GM23248 (cell line): ENCODE results near the gene MTURN. TPM values are rescaled to one million over a fixed set of nuclear protein-coding genes. Genes with fewer than 3 reads are reported as not detected.

Experiments
- DNase-seq: peaks from one replicate; pipeline ENCODE4 v3.0.0-alpha.2; 2015
- H2AFZ ChIP-seq: fragments of 200-600 bp; sonication (generic); 2 replicates; pipeline ENCODE4 v1.6.1; 2016; ENCODE audit warnings: antibody characterized with exemption
- H3F3A ChIP-seq: fragments of 200-600 bp; sonication (generic); 2 replicates; pipeline ENCODE4 v1.6.1; 2016; ENCODE audit warnings: mild to moderate bottlenecking, antibody characterized with exemption, mixed run types; ENCODE audit not compliant: insufficient read depth
- H3K27ac ChIP-seq: fragments of 200-600 bp; sonication (generic); 2 replicates; pipeline ENCODE4 v1.5.1; 2016; ENCODE audit warnings: mild to moderate bottlenecking
- H3K27me3 ChIP-seq: fragments of 200-600 bp; sonication (generic); replicated peaks from 2 replicates; pipeline ENCODE4 v1.6.1; 2016; ENCODE audit warnings: mild to moderate bottlenecking; ENCODE audit not compliant: insufficient read depth
- H3K36me3 ChIP-seq: fragments of 200-600 bp; sonication (generic); 2 replicates; pipeline ENCODE4 v1.6.1; 2016; ENCODE audit warnings: low read depth, mild to moderate bottlenecking
- H3K4me1 ChIP-seq: fragments of 200-600 bp; sonication (generic); 2 replicates; pipeline ENCODE4 v1.6.1; 2016; ENCODE audit warnings: mild to moderate bottlenecking; ENCODE audit not compliant: insufficient read depth
- H3K4me2 ChIP-seq: fragments of 200-600 bp; sonication (generic); one replicate; pipeline ENCODE4 v1.6.1; 2016; ENCODE audit warnings: mild to moderate bottlenecking; ENCODE audit not compliant: unreplicated experiment
- H3K4me3 ChIP-seq: fragments of 200-600 bp; sonication (generic); 2 replicates; pipeline ENCODE4 v1.5.1; 2016; ENCODE audit warnings: mild to moderate bottlenecking
- H3K79me2 ChIP-seq: fragments of 200-600 bp; sonication (generic); 2 replicates; pipeline ENCODE4 v1.6.1; 2016; ENCODE audit warnings: mild to moderate bottlenecking; ENCODE audit not compliant: insufficient read depth
- H3K9ac ChIP-seq: fragments of 200-600 bp; sonication (generic); 2 replicates; pipeline ENCODE4 v1.6.1; 2016; ENCODE audit warnings: mild to moderate bottlenecking
- H3K9me2 ChIP-seq: fragments of 200-600 bp; sonication (generic); 2 replicates; pipeline ENCODE4 v1.6.1; 2016; ENCODE audit warnings: mixed run types, mild to moderate bottlenecking, moderate library complexity; ENCODE audit not compliant: insufficient read depth
- H3K9me3 ChIP-seq: fragments of 200-600 bp; sonication (generic); one replicate; pipeline ENCODE4 v1.6.1; 2017; ENCODE audit warnings: low read depth
- H4K20me1 ChIP-seq: fragments of 200-600 bp; sonication (generic); 2 replicates; pipeline ENCODE4 v1.6.0; 2016; ENCODE audit not compliant: insufficient read depth
- EZH2 ChIP-seq: fragments of 200-600 bp; sonication (generic); IDR thresholded peaks from 2 replicates; pipeline ENCODE4 v1.6.1; 2018; ENCODE audit warnings: antibody characterized with exemption, mild to moderate bottlenecking; ENCODE audit not compliant: insufficient read depth, poor library complexity, severe bottlenecking
- EZH2phosphoT487 ChIP-seq: fragments of 200-600 bp; sonication (generic); IDR thresholded peaks from 2 replicates; pipeline ENCODE4 v1.6.1; 2018; ENCODE audit warnings: antibody characterized with exemption, moderate library complexity, mild to moderate bottlenecking, low read depth; ENCODE audit not compliant: insufficient read depth
- WGBS, 2 experiments: methylation state at CpG; one replicate each; pipeline ENCODE4 v1.1.6; 2015 to 2017; ENCODE audit warnings: low lambda C conversion rate in 2 of 2, low coverage in 1 of 2; ENCODE audit errors: missing lambda C conversion rate in 2 of 2; 5-methylcytosine and 5-hydroxymethylcytosine counted together
- in situ Hi-C: fragments of 300-500 bp; cut with MboI; formaldehyde crosslinking; loops from 2 replicates; pipeline ENCODE4 v1.15.0; 2020
- polyA plus RNA-seq: library from polyadenylated mRNA; unstranded; fragments of >200 nt; fragmentation: Nextera tagmentation; extraction: Ambion mirVana; gene quantifications from 2 replicates; pipeline ENCODE4 v1.2.1, GENCODE V29; 2016
- total RNA-seq: library from RNA; depleted of rRNA; stranded (reverse); fragments of >200 nt; shearing (Covaris generic); gene quantifications from 2 replicates; pipeline ENCODE4 v1.2.3, GENCODE V29; 2014

MTURN gene
- total and polyA plus RNA-seq, 2 experiments from 2014 or later: 15.9 to 22.5 TPM

DNA sequence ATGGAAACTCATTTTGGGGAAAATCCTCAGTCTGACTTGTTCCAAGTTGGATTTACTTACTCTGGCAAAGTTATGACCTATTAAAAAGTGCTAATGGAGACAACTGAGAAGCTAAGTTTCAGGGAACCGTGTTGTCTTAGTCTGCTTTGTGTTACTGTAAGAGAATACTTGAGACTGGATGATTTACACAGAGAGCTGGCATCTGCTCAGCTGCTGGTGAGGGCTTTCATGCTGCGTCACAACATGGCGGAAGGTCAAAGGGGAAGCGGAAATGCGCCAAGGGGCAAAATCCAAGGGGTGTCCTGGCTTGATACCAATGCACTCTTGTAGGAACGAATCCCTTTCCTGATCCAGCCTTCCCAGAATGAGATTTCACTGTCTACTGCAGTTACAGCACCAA lies 46.4 kb downstream of the MTURN start:
- H3K36me3 ChIP-seq: no peaks in the 10 kb centered on the region
- peaks cover 19% of the 10 kb centered on the region; the same call in 1 of the 2 replicates for H3K4me1 ChIP-seq
- in situ Hi-C loops: no loop called here
- no peaks in the 10 kb centered on the region for H4K20me1 ChIP-seq
- H3K79me2 ChIP-seq: no peaks in the 10 kb centered on the region
- 68 to 69% methylated on average over 6 of the region's 6 CpGs for WGBS, 2 experiments
- no peak overlapping the region for H3K9ac ChIP-seq
- TF ChIP-seq EZH2 (no peak), EZH2phosphoT487 (no peak)
- no peaks in the 10 kb centered on the region for H3K9me2 ChIP-seq
- H3K27me3 ChIP-seq: no peaks in the 10 kb centered on the region
- H3K27ac ChIP-seq: no peak overlapping the region
- H3K9me3 ChIP-seq: no peaks in the 10 kb centered on the region
- DNase-seq: no peak
- H3F3A ChIP-seq: peaks cover 3% of the 10 kb centered on the region; the same call in 1 of the 2 replicates
- no peak overlapping the region for H3K4me3 ChIP-seq
- H3K4me2 ChIP-seq: no peak overlapping the region
- no peak overlapping the region for H2AFZ ChIP-seq

- no peak overlapping the region for H3K9ac ChIP-seq
- no peaks in the 10 kb centered on the region for H4K20me1 ChIP-seq
- H3K4me1 ChIP-seq: peaks cover 19% of the 10 kb centered on the region; the same call in 1 of the 2 replicates
- no peaks in the 10 kb centered on the region for H3K79me2 ChIP-seq
- in situ Hi-C loops: no loop called here
- H3K9me2 ChIP-seq: no peaks in the 10 kb centered on the region
- no peaks in the 10 kb centered on the region for H3K27me3 ChIP-seq
- H3F3A ChIP-seq: peaks cover 3% of the 10 kb centered on the region; the same call in 1 of the 2 replicates
- no peaks in the 10 kb centered on the region for H3K9me3 ChIP-seq
- H2AFZ ChIP-seq: no peak overlapping the region
- no peaks in the 10 kb centered on the region for H3K36me3 ChIP-seq
- no peak overlapping the region for H3K4me3 ChIP-seq
- no peak for DNase-seq
- WGBS, 2 experiments: 57 to 61% methylated on average over 7 of the region's 7 CpGs
- no peak for TF ChIP-seq EZH2
- no peak for TF ChIP-seq EZH2phosphoT487
- H3K27ac ChIP-seq: no peak overlapping the region
- no peak overlapping the region for H3K4me2 ChIP-seq
These were observed 47.1 kb downstream of the MTURN start for GRCh38 chr7:30181736-30182522.

- WGBS, 2 experiments: 83 to 90% methylated on average over 2 of the region's 2 CpGs
- TF ChIP-seq EZH2: no peak
These were observed 48.0 kb downstream of the MTURN start for GRCh38 chr7:30182814-30183213.

DNA sequence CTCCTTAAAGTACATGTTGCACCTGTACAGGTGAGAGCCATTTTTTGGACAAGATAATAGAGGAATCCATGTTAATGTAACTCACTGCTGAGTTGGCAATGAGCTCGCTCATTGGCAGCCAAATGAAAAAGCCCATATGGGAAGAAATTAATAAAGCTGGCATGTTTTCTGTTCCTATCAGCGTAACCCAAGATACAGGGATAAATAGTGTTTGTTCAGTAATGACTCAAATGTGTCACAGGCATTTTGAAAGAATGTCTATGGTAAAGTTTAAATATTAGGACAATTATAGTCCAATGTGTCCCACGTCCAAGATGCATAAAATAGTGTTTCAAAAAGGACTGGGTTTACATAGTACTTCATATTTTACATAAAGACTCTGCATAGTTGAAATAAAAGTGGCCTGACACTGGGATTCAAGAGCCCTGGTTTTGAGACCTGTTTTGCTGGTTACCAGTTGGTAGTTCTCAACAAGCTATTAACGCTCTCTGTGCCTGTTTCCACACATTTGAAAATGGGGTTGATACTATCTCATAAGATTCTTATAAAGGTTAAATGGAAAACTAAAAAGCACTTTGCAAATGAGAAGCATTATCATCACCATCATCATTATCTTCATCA lies 49.1 kb downstream of the MTURN start:
- no peak overlapping the region for H3K27ac ChIP-seq
- TF ChIP-seq EZH2: no peak
- no peak for TF ChIP-seq EZH2phosphoT487
- WGBS, 2 experiments: 95 to 97% methylated on average over 4 of the region's 4 CpGs
- no peaks in the 10 kb centered on the region for H3K9me3 ChIP-seq
- H3K9ac ChIP-seq: no peak overlapping the region
- DNase-seq: no peak
- no peaks in the 10 kb centered on the region for H3K9me2 ChIP-seq
- no peak overlapping the region for H2AFZ ChIP-seq
- peaks cover 19% of the 10 kb centered on the region; the same call in 1 of the 2 replicates for H3K4me1 ChIP-seq
- peaks cover 3% of the 10 kb centered on the region; the same call in 1 of the 2 replicates for H3F3A ChIP-seq
- H3K4me2 ChIP-seq: no peak overlapping the region
- no peaks in the 10 kb centered on the region for H3K27me3 ChIP-seq
- in situ Hi-C loops: no loop called here
- H4K20me1 ChIP-seq: no peaks in the 10 kb centered on the region
- H3K79me2 ChIP-seq: no peaks in the 10 kb centered on the region
- H3K36me3 ChIP-seq: no peaks in the 10 kb centered on the region
- no peak overlapping the region for H3K4me3 ChIP-seq

More at GRCh38 chr7:30182814-30183213, 48.0 kb downstream of the MTURN start:
- H3K36me3 ChIP-seq: no peaks in the 10 kb centered on the region
- H2AFZ ChIP-seq: no peak overlapping the region
- H3F3A ChIP-seq: peaks cover 3% of the 10 kb centered on the region; the same call in 1 of the 2 replicates
- no peaks in the 10 kb centered on the region for H4K20me1 ChIP-seq
- H3K9me3 ChIP-seq: no peaks in the 10 kb centered on the region
- no peaks in the 10 kb centered on the region for H3K9me2 ChIP-seq
- no peaks in the 10 kb centered on the region for H3K79me2 ChIP-seq
- no peak for DNase-seq
- H3K4me3 ChIP-seq: no peak overlapping the region
- no peak overlapping the region for H3K4me2 ChIP-seq
- peaks cover 19% of the 10 kb centered on the region; the same call in 1 of the 2 replicates for H3K4me1 ChIP-seq
- in situ Hi-C loops: no loop called here
- no peak overlapping the region for H3K9ac ChIP-seq
- H3K27ac ChIP-seq: no peak overlapping the region
- H3K27me3 ChIP-seq: no peaks in the 10 kb centered on the region
